Liver (tissue), 9 donors: Measurements from ENCODE around the gene EIF3L. TPM values are rescaled to one million over a fixed set of nuclear protein-coding genes. Genes with fewer than 3 reads are reported as not detected.

Source experiments
- DNase-seq: peaks from one replicate; pipeline ENCODE4 v3.0.0-alpha.2; 2017; ENCODE audit warnings: low spot score
- H3K27ac ChIP-seq, 2 donors: one replicate each; pipeline ENCODE4 v1.7.0; 2013; ENCODE audit warnings: inconsistent platforms in 2 of 2, low read length in 2 of 2, control low read depth in 1 of 2, low read depth in 1 of 2, mild to moderate bottlenecking in 1 of 2
- H3K27me3 ChIP-seq, 4 donors: one replicate each; pipeline versions ENCODE4 v1.6.1 to v1.7.0; 2013; ENCODE audit warnings: low read length in 3 of 4, inconsistent platforms in 1 of 4, mild to moderate bottlenecking in 1 of 4, moderate library complexity in 1 of 4; ENCODE audit not compliant: control insufficient read depth in 4 of 4, insufficient read depth in 4 of 4
- H3K36me3 ChIP-seq, 4 donors: one replicate each; pipeline versions ENCODE4 v1.6.1 to v1.7.0; 2013; ENCODE audit warnings: low read length in 3 of 4, mild to moderate bottlenecking in 3 of 4, low read depth in 1 of 4, moderate library complexity in 1 of 4; ENCODE audit not compliant: control insufficient read depth in 4 of 4, insufficient read depth in 3 of 4
- H3K4me1 ChIP-seq, 4 donors: one replicate each; pipeline versions ENCODE4 v1.6.1 to v1.7.0; 2013; ENCODE audit warnings: low read length in 3 of 4, mild to moderate bottlenecking in 3 of 4, moderate library complexity in 1 of 4; ENCODE audit not compliant: control insufficient read depth in 4 of 4, insufficient read depth in 4 of 4
- H3K4me3 ChIP-seq, 3 donors: one replicate each; pipeline versions ENCODE4 v1.6.1 to v1.7.0; 2013; ENCODE audit warnings: low read length in 3 of 3, control low read depth in 1 of 3, low read depth in 1 of 3, mild to moderate bottlenecking in 1 of 3
- H3K9ac ChIP-seq, 2 donors: one replicate each; pipeline ENCODE4 v1.7.0; 2013; ENCODE audit warnings: low read length in 2 of 2, mild to moderate bottlenecking in 2 of 2, moderate library complexity in 2 of 2, control low read depth in 1 of 2, low read depth in 1 of 2
- H3K9me3 ChIP-seq, 4 donors: one replicate each; pipeline versions ENCODE4 v1.6.1 to v1.7.0; 2013; ENCODE audit warnings: low read length in 3 of 4; ENCODE audit not compliant: control insufficient read depth in 4 of 4
- EGR1 ChIP-seq, 2 donors: IDR thresholded peaks; 2 replicates each; pipeline ENCODE4 v1.6.1; 2016 to 2018; ENCODE audit warnings: antibody characterized with exemption in 2 of 2, low read depth in 2 of 2
- FOXA1 ChIP-seq: IDR thresholded peaks from 2 replicates; pipeline ENCODE4 v1.6.1; 2016; ENCODE audit warnings: antibody characterized with exemption
- FOXA2 ChIP-seq: IDR thresholded peaks from 2 replicates; pipeline ENCODE4 v1.6.1; 2016; ENCODE audit warnings: antibody characterized with exemption
- GABPA ChIP-seq, 2 donors: IDR thresholded peaks in 1 of 2; conservative IDR thresholded peaks in 1 of 2; 2 replicates each; pipeline ENCODE4 v1.6.1; 2016; ENCODE audit warnings: antibody characterized with exemption in 2 of 2, mild to moderate bottlenecking in 1 of 2, moderate library complexity in 1 of 2
- HNF4A ChIP-seq, 2 donors: conservative IDR thresholded peaks; 2 replicates each; pipeline ENCODE4 v1.6.1; 2016; ENCODE audit warnings: antibody characterized with exemption in 2 of 2, mild to moderate bottlenecking in 2 of 2
- HNF4G ChIP-seq: IDR thresholded peaks from 2 replicates; pipeline ENCODE4 v1.6.1; 2016; ENCODE audit warnings: antibody characterized with exemption
- JUND ChIP-seq, 2 donors: IDR thresholded peaks; 2 replicates each; pipeline ENCODE4 v1.6.1; 2016; ENCODE audit warnings: antibody characterized with exemption in 2 of 2
- NR2F2 ChIP-seq: IDR thresholded peaks from 2 replicates; pipeline ENCODE4 v1.6.1; 2016; ENCODE audit warnings: antibody characterized with exemption
- RXRA ChIP-seq, 2 donors: IDR thresholded peaks; 2 replicates each; pipeline ENCODE4 v1.6.1; 2017 to 2018; ENCODE audit warnings: antibody characterized with exemption in 2 of 2, mild to moderate bottlenecking in 1 of 2
- SP1 ChIP-seq: IDR thresholded peaks from 2 replicates; pipeline ENCODE4 v1.6.1; 2018; ENCODE audit warnings: antibody characterized with exemption, mild to moderate bottlenecking
- TAF1 ChIP-seq: conservative IDR thresholded peaks from 2 replicates; pipeline ENCODE4 v1.6.1; 2016; ENCODE audit warnings: antibody characterized with exemption, mild to moderate bottlenecking
- YY1 ChIP-seq: IDR thresholded peaks from 2 replicates; pipeline ENCODE4 v1.6.1; 2016; ENCODE audit warnings: antibody characterized with exemption, mild to moderate bottlenecking
- WGBS: extraction: QIAGEN DNeasy Blood & Tissue Kit; methylation state at CpG from one replicate; pipeline ENCODE4 v1.1.7; 2013; 5-methylcytosine and 5-hydroxymethylcytosine counted together
- polyA plus RNA-seq, 2 donors: library from polyadenylated mRNA; stranded (reverse) in 1 of 2; unstranded in 1 of 2; fragments of 200-250 nt in 1 of 2; fragments of >200 nt in 1 of 2; fragmentation: Nextera tagmentation in 1 of 2; extraction: Ambion mirVana in 1 of 2; gene quantifications; one replicate each; pipeline versions ENCODE4 v1.2.1 to v1.2.3, GENCODE V29; 2013 to 2015
- total RNA-seq, 2 donors: library from RNA; depleted of rRNA; stranded (reverse); fragments of >200 nt; gene quantifications; one replicate each; pipeline ENCODE4 v1.2.3, GENCODE V29; 2014
- TF ChIP-seq, protein P1 (sequence below): IDR thresholded peaks from 2 replicates; pipeline ENCODE4 v1.6.1; 2016; ENCODE audit warnings: antibody characterized with exemption
- TF ChIP-seq, protein P2 (sequence below): fragments of 150-350 bp; IDR thresholded peaks from 2 replicates; pipeline ENCODE4 v1.5.1; 2017; ENCODE audit warnings: improper control_type of control experiment, low read depth, low read length; ENCODE audit not compliant: missing input control
- TF ChIP-seq, protein P3 (sequence below): IDR thresholded peaks from 2 replicates; pipeline ENCODE4 v1.6.1; 2016; ENCODE audit warnings: antibody characterized with exemption, mild to moderate bottlenecking
- TF ChIP-seq, protein P4 (sequence below): IDR thresholded peaks from 2 replicates; pipeline ENCODE4 v1.6.1; 2016; ENCODE audit warnings: antibody characterized with exemption
- TF ChIP-seq, protein P5 (sequence below): IDR thresholded peaks from 2 replicates; pipeline ENCODE4 v1.6.1; 2016; ENCODE audit warnings: antibody characterized with exemption
- donor health status: healthy.
- donor health status: healthy.
- donor health status: healthy.
- donor health status: healthy.
- donor health status: healthy.

EIF3L gene
- total and polyA plus RNA-seq, 4 donors: 103 to 217 (median 111) TPM

DNA sequence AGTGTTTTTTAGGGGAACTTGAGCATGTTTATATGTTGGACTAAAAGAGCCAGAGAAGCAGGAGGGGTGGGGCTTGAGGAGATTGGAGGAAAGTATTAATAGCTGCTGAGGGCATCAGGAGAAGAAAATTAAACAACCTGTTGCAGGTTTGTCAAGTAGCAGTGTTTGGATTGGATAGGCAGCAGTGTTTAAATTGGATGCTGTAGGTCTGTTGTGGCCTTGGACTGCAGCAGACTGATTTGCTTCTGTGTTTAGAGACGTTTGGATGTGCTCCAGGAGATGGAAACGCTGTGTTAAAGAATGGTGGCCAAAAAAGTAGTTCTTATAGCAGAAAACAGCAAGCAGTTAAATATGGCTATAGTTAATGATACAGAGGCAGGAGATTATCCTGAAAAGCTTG lies 5.7 kb downstream of the EIF3L start:
- WGBS: 25% methylated on average over 2 of the region's 2 CpGs
- H3K9me3 ChIP-seq: no peaks in the 10 kb centered on the region
- no peak overlapping the region for H3K9ac ChIP-seq
- TF ChIP-seq NR2F2: no peak
- no peak for TF ChIP-seq GABPA (IDR thresholded peaks at IDR 0.05 in 1 of 2, conservative IDR thresholded peaks at IDR 0.05 in 1 of 2)
- TF ChIP-seq, protein P1, sequence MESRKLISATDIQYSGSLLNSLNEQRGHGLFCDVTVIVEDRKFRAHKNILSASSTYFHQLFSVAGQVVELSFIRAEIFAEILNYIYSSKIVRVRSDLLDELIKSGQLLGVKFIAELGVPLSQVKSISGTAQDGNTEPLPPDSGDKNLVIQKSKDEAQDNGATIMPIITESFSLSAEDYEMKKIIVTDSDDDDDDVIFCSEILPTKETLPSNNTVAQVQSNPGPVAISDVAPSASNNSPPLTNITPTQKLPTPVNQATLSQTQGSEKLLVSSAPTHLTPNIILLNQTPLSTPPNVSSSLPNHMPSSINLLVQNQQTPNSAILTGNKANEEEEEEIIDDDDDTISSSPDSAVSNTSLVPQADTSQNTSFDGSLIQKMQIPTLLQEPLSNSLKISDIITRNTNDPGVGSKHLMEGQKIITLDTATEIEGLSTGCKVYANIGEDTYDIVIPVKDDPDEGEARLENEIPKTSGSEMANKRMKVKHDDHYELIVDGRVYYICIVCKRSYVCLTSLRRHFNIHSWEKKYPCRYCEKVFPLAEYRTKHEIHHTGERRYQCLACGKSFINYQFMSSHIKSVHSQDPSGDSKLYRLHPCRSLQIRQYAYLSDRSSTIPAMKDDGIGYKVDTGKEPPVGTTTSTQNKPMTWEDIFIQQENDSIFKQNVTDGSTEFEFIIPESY: no peak
- peak in 1 of 2 donors; percentile 51 for TF ChIP-seq RXRA (IDR thresholded peaks at IDR 0.05)
- TF ChIP-seq, protein P2, sequence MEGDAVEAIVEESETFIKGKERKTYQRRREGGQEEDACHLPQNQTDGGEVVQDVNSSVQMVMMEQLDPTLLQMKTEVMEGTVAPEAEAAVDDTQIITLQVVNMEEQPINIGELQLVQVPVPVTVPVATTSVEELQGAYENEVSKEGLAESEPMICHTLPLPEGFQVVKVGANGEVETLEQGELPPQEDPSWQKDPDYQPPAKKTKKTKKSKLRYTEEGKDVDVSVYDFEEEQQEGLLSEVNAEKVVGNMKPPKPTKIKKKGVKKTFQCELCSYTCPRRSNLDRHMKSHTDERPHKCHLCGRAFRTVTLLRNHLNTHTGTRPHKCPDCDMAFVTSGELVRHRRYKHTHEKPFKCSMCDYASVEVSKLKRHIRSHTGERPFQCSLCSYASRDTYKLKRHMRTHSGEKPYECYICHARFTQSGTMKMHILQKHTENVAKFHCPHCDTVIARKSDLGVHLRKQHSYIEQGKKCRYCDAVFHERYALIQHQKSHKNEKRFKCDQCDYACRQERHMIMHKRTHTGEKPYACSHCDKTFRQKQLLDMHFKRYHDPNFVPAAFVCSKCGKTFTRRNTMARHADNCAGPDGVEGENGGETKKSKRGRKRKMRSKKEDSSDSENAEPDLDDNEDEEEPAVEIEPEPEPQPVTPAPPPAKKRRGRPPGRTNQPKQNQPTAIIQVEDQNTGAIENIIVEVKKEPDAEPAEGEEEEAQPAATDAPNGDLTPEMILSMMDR: no peak
- no peak for TF ChIP-seq JUND (IDR thresholded peaks at IDR 0.05)
- peak; percentile 35 to 72 for TF ChIP-seq HNF4A (conservative IDR thresholded peaks at IDR 0.05)
- no peak for TF ChIP-seq FOXA2
- TF ChIP-seq TAF1: no peak
- no peak for TF ChIP-seq EGR1 (IDR thresholded peaks at IDR 0.05; ENCODE audit: low read depth in 2 of 2)
- peak; percentile 61 for TF ChIP-seq YY1
- no peak for TF ChIP-seq HNF4G
- TF ChIP-seq, protein P3, sequence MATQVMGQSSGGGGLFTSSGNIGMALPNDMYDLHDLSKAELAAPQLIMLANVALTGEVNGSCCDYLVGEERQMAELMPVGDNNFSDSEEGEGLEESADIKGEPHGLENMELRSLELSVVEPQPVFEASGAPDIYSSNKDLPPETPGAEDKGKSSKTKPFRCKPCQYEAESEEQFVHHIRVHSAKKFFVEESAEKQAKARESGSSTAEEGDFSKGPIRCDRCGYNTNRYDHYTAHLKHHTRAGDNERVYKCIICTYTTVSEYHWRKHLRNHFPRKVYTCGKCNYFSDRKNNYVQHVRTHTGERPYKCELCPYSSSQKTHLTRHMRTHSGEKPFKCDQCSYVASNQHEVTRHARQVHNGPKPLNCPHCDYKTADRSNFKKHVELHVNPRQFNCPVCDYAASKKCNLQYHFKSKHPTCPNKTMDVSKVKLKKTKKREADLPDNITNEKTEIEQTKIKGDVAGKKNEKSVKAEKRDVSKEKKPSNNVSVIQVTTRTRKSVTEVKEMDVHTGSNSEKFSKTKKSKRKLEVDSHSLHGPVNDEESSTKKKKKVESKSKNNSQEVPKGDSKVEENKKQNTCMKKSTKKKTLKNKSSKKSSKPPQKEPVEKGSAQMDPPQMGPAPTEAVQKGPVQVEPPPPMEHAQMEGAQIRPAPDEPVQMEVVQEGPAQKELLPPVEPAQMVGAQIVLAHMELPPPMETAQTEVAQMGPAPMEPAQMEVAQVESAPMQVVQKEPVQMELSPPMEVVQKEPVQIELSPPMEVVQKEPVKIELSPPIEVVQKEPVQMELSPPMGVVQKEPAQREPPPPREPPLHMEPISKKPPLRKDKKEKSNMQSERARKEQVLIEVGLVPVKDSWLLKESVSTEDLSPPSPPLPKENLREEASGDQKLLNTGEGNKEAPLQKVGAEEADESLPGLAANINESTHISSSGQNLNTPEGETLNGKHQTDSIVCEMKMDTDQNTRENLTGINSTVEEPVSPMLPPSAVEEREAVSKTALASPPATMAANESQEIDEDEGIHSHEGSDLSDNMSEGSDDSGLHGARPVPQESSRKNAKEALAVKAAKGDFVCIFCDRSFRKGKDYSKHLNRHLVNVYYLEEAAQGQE: no peak
- TF ChIP-seq, protein P4, sequence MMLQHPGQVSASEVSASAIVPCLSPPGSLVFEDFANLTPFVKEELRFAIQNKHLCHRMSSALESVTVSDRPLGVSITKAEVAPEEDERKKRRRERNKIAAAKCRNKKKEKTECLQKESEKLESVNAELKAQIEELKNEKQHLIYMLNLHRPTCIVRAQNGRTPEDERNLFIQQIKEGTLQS: no peak
- peaks cover 6 to 50% (median 39%) of the 10 kb centered on the region in 4 donors for H3K4me1 ChIP-seq
- no peak for DNase-seq
- H3K27me3 ChIP-seq: no peaks in the 10 kb centered on the region
- H3K36me3 ChIP-seq: peaks cover 5 to 33% (median 31%) of the 10 kb centered on the region in 4 donors
- no peak overlapping the region for H3K4me3 ChIP-seq
- H3K27ac ChIP-seq: no peak overlapping the region

DNA sequence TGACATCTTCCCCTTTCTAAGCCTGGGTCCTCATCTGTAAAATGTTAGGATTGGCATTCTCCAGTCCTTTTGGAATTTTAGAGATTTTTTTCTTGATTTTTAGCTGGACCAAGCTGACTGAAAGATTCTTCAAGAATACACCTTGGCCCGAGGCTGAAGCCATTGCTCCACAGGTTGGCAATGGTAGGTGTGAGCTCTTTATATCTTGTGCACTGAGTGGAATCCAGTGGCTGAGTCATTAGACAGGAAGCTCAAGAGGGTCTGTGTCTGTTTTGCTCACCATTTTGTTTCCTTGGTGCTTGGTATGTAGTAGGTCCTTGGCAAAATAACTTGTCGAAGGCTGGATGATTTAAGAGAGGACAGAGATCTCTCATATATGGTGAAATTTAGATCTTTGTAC lies 6.2 kb downstream of the EIF3L start:
- H3K27me3 ChIP-seq: no peaks in the 10 kb centered on the region
- peaks cover 5 to 35% (median 32%) of the 10 kb centered on the region in 4 donors for H3K36me3 ChIP-seq
- H3K9ac ChIP-seq: no peak overlapping the region
- H3K9me3 ChIP-seq: no peaks in the 10 kb centered on the region
- peaks cover 4 to 48% (median 37%) of the 10 kb centered on the region in 4 donors for H3K4me1 ChIP-seq
- DNase-seq: no peak
- 80% methylated on average over 2 of the region's 2 CpGs for WGBS
- H3K27ac ChIP-seq: no peak overlapping the region
- no peak overlapping the region for H3K4me3 ChIP-seq
- TF ChIP-seq, protein P5, sequence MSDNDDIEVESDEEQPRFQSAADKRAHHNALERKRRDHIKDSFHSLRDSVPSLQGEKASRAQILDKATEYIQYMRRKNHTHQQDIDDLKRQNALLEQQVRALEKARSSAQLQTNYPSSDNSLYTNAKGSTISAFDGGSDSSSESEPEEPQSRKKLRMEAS: no peak
- no peak for TF ChIP-seq YY1
- TF ChIP-seq, protein P3: no peak
- TF ChIP-seq TAF1: no peak
- TF ChIP-seq SP1: no peak
- TF ChIP-seq, protein P1: no peak
- no peak for TF ChIP-seq HNF4A (conservative IDR thresholded peaks at IDR 0.05)
- no peak for TF ChIP-seq HNF4G
- no peak for TF ChIP-seq FOXA1
